ENCODE results near the gene OSBPL8.

DNA sequence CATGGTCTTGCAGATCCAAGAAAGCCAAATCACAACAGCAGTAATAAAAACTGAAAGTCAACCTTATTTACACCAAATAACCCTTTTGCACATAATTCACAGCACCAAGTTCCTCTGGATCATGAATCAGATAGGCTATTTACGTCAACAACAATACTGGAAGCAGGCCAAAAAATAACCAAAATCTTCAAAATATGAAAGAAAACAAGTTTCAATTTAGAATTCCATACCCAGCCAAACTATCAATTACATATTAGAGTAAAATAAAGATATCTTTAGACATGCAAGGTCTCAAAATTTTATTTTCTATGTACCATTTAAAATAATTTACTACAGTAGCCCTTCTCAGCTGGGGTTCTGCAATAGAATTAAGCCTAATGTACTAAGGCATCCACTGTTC is 134.6 kb downstream of the OSBPL8 start:
- TF ChIP-seq, protein P1, sequence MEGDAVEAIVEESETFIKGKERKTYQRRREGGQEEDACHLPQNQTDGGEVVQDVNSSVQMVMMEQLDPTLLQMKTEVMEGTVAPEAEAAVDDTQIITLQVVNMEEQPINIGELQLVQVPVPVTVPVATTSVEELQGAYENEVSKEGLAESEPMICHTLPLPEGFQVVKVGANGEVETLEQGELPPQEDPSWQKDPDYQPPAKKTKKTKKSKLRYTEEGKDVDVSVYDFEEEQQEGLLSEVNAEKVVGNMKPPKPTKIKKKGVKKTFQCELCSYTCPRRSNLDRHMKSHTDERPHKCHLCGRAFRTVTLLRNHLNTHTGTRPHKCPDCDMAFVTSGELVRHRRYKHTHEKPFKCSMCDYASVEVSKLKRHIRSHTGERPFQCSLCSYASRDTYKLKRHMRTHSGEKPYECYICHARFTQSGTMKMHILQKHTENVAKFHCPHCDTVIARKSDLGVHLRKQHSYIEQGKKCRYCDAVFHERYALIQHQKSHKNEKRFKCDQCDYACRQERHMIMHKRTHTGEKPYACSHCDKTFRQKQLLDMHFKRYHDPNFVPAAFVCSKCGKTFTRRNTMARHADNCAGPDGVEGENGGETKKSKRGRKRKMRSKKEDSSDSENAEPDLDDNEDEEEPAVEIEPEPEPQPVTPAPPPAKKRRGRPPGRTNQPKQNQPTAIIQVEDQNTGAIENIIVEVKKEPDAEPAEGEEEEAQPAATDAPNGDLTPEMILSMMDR (IDR thresholded peaks at IDR 0.05), result no peak
- TF ChIP-seq POLR2A (IDR thresholded peaks at IDR 0.05), result no peak
